ENCODE measurements around the gene CTNND2. TPM values are rescaled to one million over a fixed set of nuclear protein-coding genes. Genes with fewer than 3 reads are reported as not detected.

Gene CTNND2
- total RNA-seq, 1 experiment from 2014 or later = 7.0 TPM

- no CpG with 5 or more reads among the region's 33 CpGs for whole genome bisulfite sequencing (ENCODE audit: extremely low coverage, insufficient read length, low lambda C conversion rate)
- H3K4me2 ChIP-seq (ENCODE audit: insufficient read depth, insufficient read length, low read length) = peak overlapping the region; percentile 41
- no peak overlapping the region for H2AK5ac ChIP-seq (ENCODE audit: insufficient read length, low read length)
- no peaks in the 10 kb centered on the region for H4K20me1 ChIP-seq (ENCODE audit: control insufficient read depth, insufficient read depth, insufficient read length)
- no peak overlapping the region for H2BK15ac ChIP-seq (ENCODE audit: low read depth, low read length)
- no peak overlapping the region for H3K14ac ChIP-seq (ENCODE audit: insufficient read depth, low read length)
- H3K4me3 Mint-ChIP-seq = peak overlapping the region; percentile 56 to 81
- no peak overlapping the region for H3K23ac ChIP-seq (ENCODE audit: insufficient read length, low read depth, low read length)
- H3K79me2 ChIP-seq (ENCODE audit: insufficient read depth, low read length) = no peaks in the 10 kb centered on the region
- H3K18ac ChIP-seq (ENCODE audit: insufficient read length, low read depth, low read length) = no peak overlapping the region
- H3K79me1 ChIP-seq (ENCODE audit: insufficient read depth, low read depth, low read length, poor library complexity, severe bottlenecking) = no peaks in the 10 kb centered on the region
- H3K4me1 ChIP-seq (ENCODE audit: insufficient read depth, low read length) = peaks cover 3% of the 10 kb centered on the region; the same call in 1 of the 2 replicates
- no peak overlapping the region for H2AFZ ChIP-seq (ENCODE audit: low read length)
- H3K27me3 Mint-ChIP-seq (ENCODE audit: low read depth) = peaks cover 97% of the 10 kb centered on the region
- no peak overlapping the region for H4K5ac ChIP-seq (ENCODE audit: insufficient read length, low read depth, low read length)
- no peaks in the 10 kb centered on the region; a peak in 1 of 5 replicates for H3K9me3 Mint-ChIP-seq
- H2BK5ac ChIP-seq (ENCODE audit: insufficient read length, low read length) = no peak overlapping the region
- peak overlapping the region in 2 of 3 experiments; percentile 29 to 86; a peak in 2 of 7 replicates for H3K27ac Mint-ChIP-seq
- H3K4me1 Mint-ChIP-seq = peaks cover 25 to 27% of the 10 kb centered on the region in 2 experiments
- DNase-seq = no peak
- H3K9me3 ChIP-seq (ENCODE audit: control insufficient read depth, low read depth, low read length) = no peaks in the 10 kb centered on the region
- H2BK120ac ChIP-seq (ENCODE audit: low read depth, low read length, poor library complexity, severe bottlenecking) = no peak overlapping the region
- peaks cover 0 to 2% (median 0%) of the 10 kb centered on the region in 3 experiments; a peak in 2 of 7 replicates for H3K36me3 Mint-ChIP-seq (ENCODE audit: insufficient read depth in 1 of 3, low read depth in 3 of 3)
- no peak overlapping the region for H3K56ac ChIP-seq (ENCODE audit: insufficient read length, low read depth, low read length)
- H2BK20ac ChIP-seq (ENCODE audit: low read depth, low read length, poor library complexity, severe bottlenecking) = no peak overlapping the region
- peaks cover 10% of the 10 kb centered on the region for H3K23me2 ChIP-seq (ENCODE audit: insufficient read length, low read depth, low read length, poor library complexity, severe bottlenecking)
- TF ChIP-seq CTCF (conservative IDR thresholded peaks at IDR 0.05) = no peak
- no peak overlapping the region for H3K27ac ChIP-seq (ENCODE audit: insufficient read length, low read depth, low read length)
- H2BK12ac ChIP-seq (ENCODE audit: insufficient read length, low read depth, low read length) = no peak overlapping the region
- H4K8ac ChIP-seq (replicated peaks; ENCODE audit: insufficient read length, low read depth, low read length) = no peak overlapping the region
- peaks cover 23% of the 10 kb centered on the region; the same call in 1 of the 2 replicates for H3K27me3 ChIP-seq (ENCODE audit: insufficient read depth, low read length)
- no peak overlapping the region for H3K4ac ChIP-seq (ENCODE audit: low read depth, low read length)
- no peak overlapping the region for H3T11ph ChIP-seq (ENCODE audit: low read length)
- H4K91ac ChIP-seq (ENCODE audit: insufficient read length, low read depth, low read length) = no peak overlapping the region
- H3K9ac ChIP-seq (ENCODE audit: extremely low read depth, insufficient read length, low read length) = no peak overlapping the region
Measured at GRCh38 chr5:11385251-11385900, 518.9 kb downstream of the CTNND2 start.
